Peyer's patch (tissue), 4 donors: ENCODE data around the gene RBBP8NL.
A peak's percentile ranks its signal among the peaks of the same experiment; 100 is the strongest.

Source experiments
- POLR2A ChIP-seq, 2 donors: fragments of 450-650 bp; IDR thresholded peaks; one replicate each; pipeline ENCODE4 v1.5.1; 2017; ENCODE audit warnings: antibody characterized with exemption in 2 of 2, mild to moderate bottlenecking in 2 of 2, moderate library complexity in 2 of 2
- TF ChIP-seq, protein P1 (sequence below), 6 experiments: fragments of 450-650 bp in 4 of 6; fragments of 200-600 bp in 2 of 6; sonication (generic) in 1 of 6; IDR thresholded peaks; one replicate each; pipeline ENCODE4 v1.5.1; 2017 to 2019; ENCODE audit warnings: antibody characterized with exemption in 6 of 6, mild to moderate bottlenecking in 3 of 6, moderate library complexity in 1 of 6

DNA sequence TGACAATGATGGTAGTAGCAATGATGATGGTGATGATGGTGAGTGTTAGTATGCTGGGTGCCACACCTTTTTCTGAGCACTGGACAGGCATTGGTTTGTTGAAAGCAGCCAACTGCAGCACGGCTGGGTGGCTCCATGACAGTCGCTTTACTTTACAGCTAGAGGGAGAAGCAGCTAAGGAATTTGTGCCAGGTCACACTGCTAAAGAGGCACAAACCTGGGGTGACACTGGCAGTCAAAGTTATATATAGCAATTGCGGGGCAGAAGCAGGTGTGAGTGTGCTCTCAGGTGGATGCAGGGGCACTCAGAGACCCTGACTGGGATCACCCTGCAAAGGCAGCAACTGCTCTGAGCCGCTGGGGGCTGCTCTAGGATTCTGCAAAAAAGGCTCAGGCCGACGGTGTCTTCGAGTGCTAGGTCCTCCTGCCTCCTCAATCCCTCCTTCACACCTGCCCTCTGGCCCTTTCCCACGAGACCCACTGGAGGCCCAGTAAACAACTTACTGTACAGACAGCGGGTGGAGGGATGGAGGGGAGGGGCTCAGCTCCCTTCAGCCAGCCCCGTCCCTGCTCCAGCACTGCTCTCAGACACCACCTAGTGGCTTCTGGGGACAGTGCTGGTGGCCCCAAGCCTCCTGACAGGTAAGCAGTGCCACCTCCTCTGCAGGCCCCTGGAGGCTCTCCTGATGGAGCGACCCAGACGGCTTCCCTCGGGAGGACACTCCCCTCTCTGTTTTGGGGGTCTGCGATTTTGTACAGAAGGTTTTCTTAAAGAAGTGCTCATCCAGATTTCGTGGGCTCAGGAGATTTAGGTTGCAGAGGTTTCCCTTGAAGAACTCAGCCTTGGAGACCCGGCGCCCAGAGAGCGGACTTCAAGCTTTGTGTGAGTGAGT is 44.8 kb downstream of the RBBP8NL start:
- TF ChIP-seq, protein P1, sequence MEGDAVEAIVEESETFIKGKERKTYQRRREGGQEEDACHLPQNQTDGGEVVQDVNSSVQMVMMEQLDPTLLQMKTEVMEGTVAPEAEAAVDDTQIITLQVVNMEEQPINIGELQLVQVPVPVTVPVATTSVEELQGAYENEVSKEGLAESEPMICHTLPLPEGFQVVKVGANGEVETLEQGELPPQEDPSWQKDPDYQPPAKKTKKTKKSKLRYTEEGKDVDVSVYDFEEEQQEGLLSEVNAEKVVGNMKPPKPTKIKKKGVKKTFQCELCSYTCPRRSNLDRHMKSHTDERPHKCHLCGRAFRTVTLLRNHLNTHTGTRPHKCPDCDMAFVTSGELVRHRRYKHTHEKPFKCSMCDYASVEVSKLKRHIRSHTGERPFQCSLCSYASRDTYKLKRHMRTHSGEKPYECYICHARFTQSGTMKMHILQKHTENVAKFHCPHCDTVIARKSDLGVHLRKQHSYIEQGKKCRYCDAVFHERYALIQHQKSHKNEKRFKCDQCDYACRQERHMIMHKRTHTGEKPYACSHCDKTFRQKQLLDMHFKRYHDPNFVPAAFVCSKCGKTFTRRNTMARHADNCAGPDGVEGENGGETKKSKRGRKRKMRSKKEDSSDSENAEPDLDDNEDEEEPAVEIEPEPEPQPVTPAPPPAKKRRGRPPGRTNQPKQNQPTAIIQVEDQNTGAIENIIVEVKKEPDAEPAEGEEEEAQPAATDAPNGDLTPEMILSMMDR (IDR thresholded peaks at IDR 0.05), result peak; percentile 79 to 94 (median 91)
- peak in 1 of 2 donors; percentile 14 for TF ChIP-seq POLR2A (IDR thresholded peaks at IDR 0.05)
